HEK293 (cell line): ENCODE measurements around the gene GPR157.

Experiments used
- KLF10 ChIP-seq: fragments of 450-650 bp; IDR thresholded peaks from 2 replicates; pipeline ENCODE4 v1.5.1; 2018; ENCODE audit warnings: missing biosample characterization, mild to moderate bottlenecking, missing genetic modification characterization
- KLF16 ChIP-seq: fragments of 450-650 bp; formaldehyde crosslinking; IDR thresholded peaks from 2 replicates; pipeline ENCODE4 v1.5.1; 2017; ENCODE audit warnings: missing biosample characterization, missing genetic modification characterization
- KLF7 ChIP-seq: fragments of 450-650 bp; formaldehyde crosslinking; IDR thresholded peaks from 2 replicates; pipeline ENCODE4 v1.5.1; 2016; ENCODE audit warnings: missing biosample characterization, missing genetic modification characterization, borderline replicate concordance
- KLF8 ChIP-seq: fragments of 450-650 bp; formaldehyde crosslinking; IDR thresholded peaks from 2 replicates; pipeline ENCODE4 v1.5.1; 2016; ENCODE audit warnings: missing biosample characterization, missing genetic modification characterization
- KLF9 ChIP-seq: fragments of 450-650 bp; formaldehyde crosslinking; IDR thresholded peaks from 2 replicates; pipeline ENCODE4 v1.5.1; 2016; ENCODE audit warnings: missing biosample characterization, missing genetic modification characterization, low read depth
- OVOL3 ChIP-seq: fragments of 450-650 bp; formaldehyde crosslinking; IDR thresholded peaks from 2 replicates; pipeline ENCODE4 v1.5.1; 2016; ENCODE audit warnings: missing biosample characterization, missing genetic modification characterization
- PATZ1 ChIP-seq: fragments of 450-650 bp; formaldehyde crosslinking; IDR thresholded peaks from 2 replicates; pipeline ENCODE4 v1.5.1; 2016; ENCODE audit warnings: missing biosample characterization, missing genetic modification characterization
- SP2 ChIP-seq: fragments of 450-650 bp; formaldehyde crosslinking; IDR thresholded peaks from 2 replicates; pipeline ENCODE4 v1.5.1; 2016; ENCODE audit warnings: missing biosample characterization, missing genetic modification characterization
- SP3 ChIP-seq: fragments of 450-650 bp; formaldehyde crosslinking; IDR thresholded peaks from 2 replicates; pipeline ENCODE4 v1.5.1; 2016; ENCODE audit warnings: missing biosample characterization, missing genetic modification characterization
- ZBTB48 ChIP-seq: fragments of 450-650 bp; formaldehyde crosslinking; IDR thresholded peaks from 2 replicates; pipeline ENCODE4 v1.5.1; 2016; ENCODE audit warnings: missing biosample characterization, missing genetic modification characterization
- ZBTB6 ChIP-seq: fragments of 450-650 bp; formaldehyde crosslinking; IDR thresholded peaks from 2 replicates; pipeline ENCODE4 v1.5.1; 2017; ENCODE audit warnings: missing biosample characterization, missing genetic modification characterization
- ZBTB8A ChIP-seq: fragments of 450-650 bp; formaldehyde crosslinking; IDR thresholded peaks from 2 replicates; pipeline ENCODE4 v1.5.1; 2016; ENCODE audit warnings: missing biosample characterization, missing genetic modification characterization
- ZEB2 ChIP-seq: fragments of 450-650 bp; formaldehyde crosslinking; IDR thresholded peaks from 2 replicates; pipeline ENCODE4 v1.5.1; 2016; ENCODE audit warnings: missing biosample characterization, missing genetic modification characterization
- ZFP3 ChIP-seq: fragments of 450-650 bp; formaldehyde crosslinking; IDR thresholded peaks from 2 replicates; pipeline ENCODE4 v1.5.1; 2016; ENCODE audit warnings: low read depth, missing biosample characterization, missing genetic modification characterization
- ZNF280D ChIP-seq: fragments of 450-650 bp; formaldehyde crosslinking; IDR thresholded peaks from 2 replicates; pipeline ENCODE4 v1.5.1; 2016; ENCODE audit warnings: missing biosample characterization, missing genetic modification characterization
- ZNF302 ChIP-seq: fragments of 450-650 bp; formaldehyde crosslinking; IDR thresholded peaks from 2 replicates; pipeline ENCODE4 v1.5.1; 2016; ENCODE audit warnings: missing biosample characterization, missing genetic modification characterization, low read depth
- ZNF341 ChIP-seq: fragments of 450-650 bp; formaldehyde crosslinking; IDR thresholded peaks from 2 replicates; pipeline ENCODE4; 2016; ENCODE audit warnings: low read depth, missing biosample characterization, missing genetic modification characterization
- ZNF350 ChIP-seq: fragments of 450-650 bp; formaldehyde crosslinking; IDR thresholded peaks from 2 replicates; pipeline ENCODE4 v1.5.0; 2017; ENCODE audit warnings: missing biosample characterization, mild to moderate bottlenecking, missing genetic modification characterization
- ZNF366 ChIP-seq: fragments of 450-650 bp; formaldehyde crosslinking; conservative IDR thresholded peaks from 2 replicates; pipeline ENCODE4 v1.5.1; 2016; ENCODE audit warnings: missing biosample characterization, missing genetic modification characterization
- ZNF558 ChIP-seq: fragments of 450-650 bp; formaldehyde crosslinking; IDR thresholded peaks from 2 replicates; pipeline ENCODE4 v1.5.1; 2016; ENCODE audit warnings: missing biosample characterization, missing genetic modification characterization
- ZNF561 ChIP-seq: fragments of 450-650 bp; IDR thresholded peaks from 2 replicates; pipeline ENCODE4 v1.5.1; 2018; ENCODE audit warnings: missing biosample characterization, missing genetic modification characterization, borderline replicate concordance
- ZNF600 ChIP-seq: fragments of 450-650 bp; formaldehyde crosslinking; IDR thresholded peaks from 2 replicates; pipeline ENCODE4 v1.5.1; 2016; ENCODE audit warnings: missing biosample characterization, missing genetic modification characterization
- ZNF747 ChIP-seq: fragments of 450-650 bp; formaldehyde crosslinking; IDR thresholded peaks from 2 replicates; pipeline ENCODE4 v1.5.1; 2016; ENCODE audit warnings: missing biosample characterization, missing genetic modification characterization
- ZNF791 ChIP-seq: fragments of 450-650 bp; formaldehyde crosslinking; IDR thresholded peaks from 2 replicates; pipeline ENCODE4 v1.5.1; 2016; ENCODE audit warnings: missing biosample characterization, missing genetic modification characterization
- ZXDB ChIP-seq: fragments of 450-650 bp; formaldehyde crosslinking; IDR thresholded peaks from 2 replicates; pipeline ENCODE4 v1.5.1; 2016; ENCODE audit warnings: missing biosample characterization, missing genetic modification characterization

GPR157 gene

GRCh38 chr1:9129266-9130041 is 552 bp upstream of the GPR157 start (continued):
- TF ChIP-seq ZNF280D (tag by site-specific recombination) (no peak), PATZ1 (tag by site-specific recombination) (peak; percentile 80), SP2 (tag by site-specific recombination) (peak; percentile 66), ZNF561 (tag by site-specific recombination) (no peak), ZBTB8A (tag by site-specific recombination) (peak; percentile 83), ZBTB6 (tag by site-specific recombination) (peak; percentile 23; the same call in 1 of the 2 replicates), ZXDB (no peak), KLF9 (tag by site-specific recombination) (peak; percentile 98), ZNF350 (no peak), KLF7 (tag by site-specific recombination) (peak; percentile 49; the same call in 1 of the 2 replicates), SP3 (tag by site-specific recombination) (peak; percentile 93), ZNF600 (tag by site-specific recombination) (no peak), ZFP3 (tag by site-specific recombination) (no peak), KLF10 (peak; percentile 85), KLF8 (tag by site-specific recombination) (peak; percentile 87), ZNF366 (tag by site-specific recombination) (peak; percentile 56), ZNF747 (no peak), ZNF791 (no peak), KLF16 (peak; percentile 71), ZNF558 (tag by site-specific recombination) (no peak), ZBTB48 (tag by site-specific recombination) (peak; percentile 97), OVOL3 (tag by site-specific recombination) (no peak), ZNF341 (tag by site-specific recombination) (no peak), ZEB2 (tag by site-specific recombination) (0 out of 2 replicates have a peak, but pooled peaks have one; percentile 20), ZNF302 (tag by site-specific recombination) (no peak)
- TF ChIP-seq, all 188 proteins: peak for 19
